ENCODE measurements around the gene LRP1-AS.

The LRP1-AS gene

GRCh38 chr12:57133013-57133569 is 14.3 kb downstream of the LRP1-AS start:
- Histone ChIP-seq H3K4me3 (ENCODE audit: low read depth, low read length) (peak overlapping the region; percentile 22), H3K36me3 (replicated peaks) (peaks cover 8% of the 10 kb centered on the region), H3K27me3 (replicated peaks) (no peaks in the 10 kb centered on the region), H3K27ac (peak overlapping the region; percentile 56)
- peak; percentile 50 for DNase-seq
- in situ Hi-C loops (cut with HindIII; ENCODE audit: low pct_ligation_motif_present, low sequenced_read_pairs) = loop anchor here (5.0 kb wide), 1 partner anchor 54 kb away; no protein-coding TSS in a partner anchor
- no peak for TF ChIP-seq CTCF (IDR thresholded peaks at IDR 0.05; ENCODE audit: low read depth, low read length, missing control alignments)

- no peak for TF ChIP-seq CTCF (IDR thresholded peaks at IDR 0.05; ENCODE audit: low read depth, low read length, missing control alignments)
- peaks cover 8% of the 10 kb centered on the region for H3K36me3 ChIP-seq (replicated peaks)
- H3K27me3 ChIP-seq (replicated peaks) = no peaks in the 10 kb centered on the region
- H3K27ac ChIP-seq = peak overlapping the region; percentile 56
- DNase-seq = no peak
- H3K4me3 ChIP-seq (ENCODE audit: low read depth, low read length) = peak overlapping the region; percentile 15
- in situ Hi-C loops (cut with HindIII; ENCODE audit: low pct_ligation_motif_present, low sequenced_read_pairs) = loop anchor here (5.0 kb wide), 1 partner anchor 55 kb away; no protein-coding TSS in a partner anchor
These were observed 15.3 kb downstream of the LRP1-AS start for GRCh38 chr12:57131896-57132744.

GRCh38 chr12:57130941-57131340 is 16.5 kb downstream of the LRP1-AS start:
- no peak for DNase-seq
- H3K27ac ChIP-seq = no peak overlapping the region
- in situ Hi-C loops (cut with HindIII; ENCODE audit: low pct_ligation_motif_present, low sequenced_read_pairs) = loop anchor here (5.0 kb wide), 1 partner anchor 56 kb away; no protein-coding TSS in a partner anchor

GRCh38 chr12:57129889-57130288 is 17.5 kb downstream of the LRP1-AS start:
- Histone ChIP-seq H3K4me3 (ENCODE audit: low read depth, low read length) (peak overlapping the region; percentile 78), H3K27me3 (replicated peaks) (no peaks in the 10 kb centered on the region)
- no peak for TF ChIP-seq CTCF (IDR thresholded peaks at IDR 0.05; ENCODE audit: low read depth, low read length, missing control alignments)

More at GRCh38 chr12:57130941-57131340, 16.5 kb downstream of the LRP1-AS start:
- H3K27me3 ChIP-seq (replicated peaks) = no peaks in the 10 kb centered on the region
- H3K4me3 ChIP-seq (ENCODE audit: low read depth, low read length) = peak overlapping the region; percentile 78
- H3K36me3 ChIP-seq (replicated peaks) = peaks cover 6% of the 10 kb centered on the region
- no peak for TF ChIP-seq CTCF (IDR thresholded peaks at IDR 0.05; ENCODE audit: low read depth, low read length, missing control alignments)

GRCh38 chr12:57129321-57129842 is 18.0 kb downstream of the LRP1-AS start:
- Histone ChIP-seq H3K27ac (no peak overlapping the region), H3K36me3 (replicated peaks) (peaks cover 6% of the 10 kb centered on the region), H3K4me3 (ENCODE audit: low read depth, low read length) (peak overlapping the region; percentile 78), H3K27me3 (replicated peaks) (no peaks in the 10 kb centered on the region)
- TF ChIP-seq CTCF (IDR thresholded peaks at IDR 0.05; ENCODE audit: low read depth, low read length, missing control alignments) = no peak
- no peak for DNase-seq
- in situ Hi-C loops (cut with HindIII; ENCODE audit: low pct_ligation_motif_present, low sequenced_read_pairs) = no loop called here

More at GRCh38 chr12:57129889-57130288, 17.5 kb downstream of the LRP1-AS start:
- H3K27ac ChIP-seq = no peak overlapping the region
- in situ Hi-C loops (cut with HindIII; ENCODE audit: low pct_ligation_motif_present, low sequenced_read_pairs) = loop anchor here (5.0 kb wide), 1 partner anchor 57 kb away; no protein-coding TSS in a partner anchor
- DNase-seq = no peak
- H3K36me3 ChIP-seq (replicated peaks) = peaks cover 6% of the 10 kb centered on the region
